GM12892 (cell line): Measurements from ENCODE around the gene EIF2S2.

ENCODE experiments used
- DNase-seq: peaks from one replicate; pipeline ENCODE4 v3.0.0; 2011; ENCODE audit not compliant: insufficient read length
- FAIRE-seq: peaks from 2 replicates; lab custom pipeline; 2011; peaks lifted over from hg19 to GRCh38; lab: Jason Lieb, UNC
- POLR2A ChIP-seq: IDR thresholded peaks from 2 replicates; pipeline ENCODE4 v1.6.1; 2011; ENCODE audit warnings: low read depth, low read length, control low read depth
- POLR2AphosphoS5 ChIP-seq: IDR thresholded peaks from 2 replicates; pipeline ENCODE4 v1.6.1; 2011; ENCODE audit warnings: low read depth, low read length, control low read depth
- TAF1 ChIP-seq: IDR thresholded peaks from 2 replicates; pipeline ENCODE4 v1.6.1; 2011; ENCODE audit warnings: low read depth, mild to moderate bottlenecking, control low read depth, low read length, borderline replicate concordance

EIF2S2 gene

GRCh38 chr20:34110025-34110744 lies 1.9 kb downstream of the EIF2S2 start:
- no peak for FAIRE-seq
- DNase-seq: no peak
- no peak for TF ChIP-seq POLR2A
- TF ChIP-seq TAF1: no peak
- TF ChIP-seq POLR2AphosphoS5: no peak

GRCh38 chr20:34109442-34109841 lies 2.6 kb downstream of the EIF2S2 start:
- FAIRE-seq: no peak
- TF ChIP-seq POLR2AphosphoS5 (no peak), TAF1 (no peak), POLR2A (no peak)

GRCh38 chr20:34108616-34109174 lies 3.3 kb downstream of the EIF2S2 start:
- TF ChIP-seq TAF1 (no peak), POLR2AphosphoS5 (no peak), POLR2A (no peak)
- DNase-seq (no peak), FAIRE-seq (no peak)

More at GRCh38 chr20:34109442-34109841, 2.6 kb downstream of the EIF2S2 start:
- DNase-seq: no peak

- FAIRE-seq: no peak
- TF ChIP-seq TAF1: no peak
- TF ChIP-seq POLR2A: no peak
- TF ChIP-seq POLR2AphosphoS5: no peak
- DNase-seq: no peak
These were observed 5.9 kb downstream of the EIF2S2 start for GRCh38 chr20:34105978-34106675.

GRCh38 chr20:34104059-34104458 lies 8.0 kb downstream of the EIF2S2 start:
- no peak for DNase-seq
- FAIRE-seq: no peak
- TF ChIP-seq POLR2AphosphoS5: no peak
- no peak for TF ChIP-seq TAF1
- TF ChIP-seq POLR2A: no peak

- no peak for TF ChIP-seq TAF1
- DNase-seq: no peak
- no peak for FAIRE-seq
These were observed 9.7 kb downstream of the EIF2S2 start for GRCh38 chr20:34102342-34102741.

GRCh38 chr20:34100576-34100975 lies 11.5 kb downstream of the EIF2S2 start:
- FAIRE-seq (no peak), DNase-seq (no peak)
- TF ChIP-seq POLR2A (no peak), TAF1 (no peak), POLR2AphosphoS5 (no peak)

GRCh38 chr20:34099675-34100074 lies 12.4 kb downstream of the EIF2S2 start:
- TF ChIP-seq POLR2A (no peak), TAF1 (no peak), POLR2AphosphoS5 (no peak)
- DNase-seq (no peak), FAIRE-seq (no peak)

- DNase-seq (no peak), FAIRE-seq (no peak)
- TF ChIP-seq POLR2A (no peak), TAF1 (no peak), POLR2AphosphoS5 (no peak)
These were observed 13.5 kb downstream of the EIF2S2 start for GRCh38 chr20:34098570-34098969.

- DNase-seq: no peak
- TF ChIP-seq TAF1 (no peak), POLR2AphosphoS5 (no peak; the same call in 1 of the 2 replicates), POLR2A (no peak)
- FAIRE-seq: no peak
These were observed 15.2 kb downstream of the EIF2S2 start for GRCh38 chr20:34096699-34097444.

GRCh38 chr20:34095825-34096224 lies 16.2 kb downstream of the EIF2S2 start:
- DNase-seq: no peak
- no peak for TF ChIP-seq TAF1
- no peak for TF ChIP-seq POLR2AphosphoS5
- TF ChIP-seq POLR2A: no peak
- no peak for FAIRE-seq
